DND-41 (cell line): ENCODE data around the gene SLCO4A1.

ENCODE experiments used
- ATAC-seq: fragments of 200-7000 bp; cut with Tn5 transposase; 3 replicates; pipeline ENCODE4 v1.9.1; 2021; ENCODE audit warnings: low read depth; ENCODE audit not compliant: insufficient read depth
- DNase-seq: peaks from one replicate; pipeline ENCODE4 v3.0.0-alpha.2; 2020
- H2AFZ ChIP-seq: 2 replicates; pipeline ENCODE4 v1.6.0; 2012; ENCODE audit warnings: low read depth, low read length
- H3K27ac ChIP-seq: 2 replicates; pipeline ENCODE4 v1.5.1; 2012; ENCODE audit warnings: low read length, inconsistent platforms
- H3K27me3 ChIP-seq: fragments of 200-600 bp; sonication (generic); 2 replicates; pipeline ENCODE4 v1.6.0; 2012; ENCODE audit warnings: low read length, mild to moderate bottlenecking, inconsistent platforms; ENCODE audit not compliant: insufficient read depth, poor library complexity
- H3K36me3 ChIP-seq: 2 replicates; pipeline ENCODE4 v1.5.1; 2012; ENCODE audit warnings: low read length, inconsistent platforms; ENCODE audit not compliant: insufficient read depth
- H3K4me1 ChIP-seq: 2 replicates; pipeline ENCODE4 v1.5.1; 2012; ENCODE audit warnings: mild to moderate bottlenecking, low read length; ENCODE audit not compliant: insufficient read depth
- H3K4me2 ChIP-seq: 2 replicates; pipeline ENCODE4 v1.6.0; 2012; ENCODE audit warnings: mild to moderate bottlenecking, moderate library complexity, low read length, inconsistent platforms; ENCODE audit not compliant: insufficient read depth
- H3K4me3 ChIP-seq, 2 experiments: fragments of 200-600 bp in 1 of 2; shearing (Covaris generic) in 1 of 2; 2 replicates each; pipeline ENCODE4 v1.5.1; 2012 to 2016; ENCODE audit warnings: inconsistent platforms in 2 of 2, low read length in 2 of 2, mild to moderate bottlenecking in 2 of 2, low read depth in 1 of 2, moderate library complexity in 1 of 2
- H3K79me2 ChIP-seq: 2 replicates; pipeline ENCODE4 v1.6.0; 2012; ENCODE audit warnings: low read length, inconsistent platforms; ENCODE audit not compliant: insufficient read depth
- H3K9ac ChIP-seq: 2 replicates; pipeline ENCODE4 v1.6.0; 2012; ENCODE audit warnings: low read depth, mild to moderate bottlenecking, inconsistent platforms, low read length, moderate library complexity
- H3K9me3 ChIP-seq: 2 replicates; pipeline ENCODE4 v1.5.1; 2012; ENCODE audit warnings: low read length, moderate library complexity, mild to moderate bottlenecking, inconsistent platforms; ENCODE audit not compliant: insufficient read depth, severe bottlenecking
- H4K20me1 ChIP-seq: 2 replicates; pipeline ENCODE4 v1.6.0; 2012; ENCODE audit warnings: low read length; ENCODE audit not compliant: insufficient read depth
- CTCF ChIP-seq: IDR thresholded peaks from 2 replicates; pipeline ENCODE4 v1.5.1; 2012; ENCODE audit warnings: borderline replicate concordance, low read length, moderate library complexity, mild to moderate bottlenecking; ENCODE audit not compliant: poor library complexity, severe bottlenecking; ENCODE audit errors: extremely low read depth
- EZH2 ChIP-seq: IDR thresholded peaks from 3 replicates; pipeline ENCODE4 v1.6.1; 2012; ENCODE audit warnings: borderline replicate concordance, low read depth, mild to moderate bottlenecking, moderate library complexity, low read length, inconsistent platforms; ENCODE audit not compliant: severe bottlenecking

SLCO4A1 gene

GRCh38 chr20:62660240-62660615 lies 17.9 kb downstream of the SLCO4A1 start:
- ATAC-seq (no peak), DNase-seq (no peak)
- Histone ChIP-seq H3K27ac (no peak overlapping the region), H3K4me3 (no peak overlapping the region), H3K36me3 (peaks cover 74% of the 10 kb centered on the region), H3K4me2 (no peak overlapping the region), H4K20me1 (peaks cover 78% of the 10 kb centered on the region), H2AFZ (no peak overlapping the region), H3K4me1 (no peaks in the 10 kb centered on the region), H3K9ac (no peak overlapping the region), H3K27me3 (no peaks in the 10 kb centered on the region), H3K79me2 (peaks cover 10% of the 10 kb centered on the region), H3K9me3 (no peaks in the 10 kb centered on the region)
- TF ChIP-seq CTCF, result no peak
- TF ChIP-seq EZH2, result no peak

GRCh38 chr20:62660768-62661167 lies 18.5 kb downstream of the SLCO4A1 start:
- Histone ChIP-seq H4K20me1 (peaks cover 77% of the 10 kb centered on the region), H3K79me2 (peaks cover 5% of the 10 kb centered on the region), H3K27me3 (no peaks in the 10 kb centered on the region), H3K4me3 (no peak overlapping the region), H3K9ac (no peak overlapping the region), H3K9me3 (no peaks in the 10 kb centered on the region), H2AFZ (no peak overlapping the region), H3K4me2 (no peak overlapping the region), H3K27ac (no peak overlapping the region), H3K36me3 (peaks cover 72% of the 10 kb centered on the region), H3K4me1 (no peaks in the 10 kb centered on the region)
- no peak for DNase-seq
- no peak for ATAC-seq
- no peak for TF ChIP-seq EZH2
- TF ChIP-seq CTCF, result no peak

- no peaks in the 10 kb centered on the region for H3K27me3 ChIP-seq
- ATAC-seq, result no peak
- peaks cover 69% of the 10 kb centered on the region for H4K20me1 ChIP-seq
- no peak overlapping the region for H3K4me3 ChIP-seq
- H3K4me2 ChIP-seq, result no peak overlapping the region
- no peaks in the 10 kb centered on the region for H3K9me3 ChIP-seq
- TF ChIP-seq CTCF (no peak), EZH2 (no peak)
- H3K4me1 ChIP-seq, result no peaks in the 10 kb centered on the region
- H3K79me2 ChIP-seq, result no peaks in the 10 kb centered on the region
- no peak overlapping the region for H3K9ac ChIP-seq
- H2AFZ ChIP-seq, result no peak overlapping the region
- H3K36me3 ChIP-seq, result peaks cover 68% of the 10 kb centered on the region
- no peak overlapping the region for H3K27ac ChIP-seq
- DNase-seq, result no peak
Observed at GRCh38 chr20:62661647-62662046, 19.3 kb downstream of the SLCO4A1 start.

- peaks cover 65% of the 10 kb centered on the region for H3K36me3 ChIP-seq
- H3K27ac ChIP-seq, result no peak overlapping the region
- peaks cover 66% of the 10 kb centered on the region for H4K20me1 ChIP-seq
- H3K27me3 ChIP-seq, result no peaks in the 10 kb centered on the region
- H2AFZ ChIP-seq, result no peak overlapping the region
- no peaks in the 10 kb centered on the region for H3K4me1 ChIP-seq
- no peak for ATAC-seq
- no peak for DNase-seq
- no peak overlapping the region for H3K4me2 ChIP-seq
- H3K79me2 ChIP-seq, result no peaks in the 10 kb centered on the region
- no peak for TF ChIP-seq CTCF
- TF ChIP-seq EZH2, result no peak
- H3K9ac ChIP-seq, result no peak overlapping the region
- no peaks in the 10 kb centered on the region for H3K9me3 ChIP-seq
- H3K4me3 ChIP-seq, result no peak overlapping the region
Observed at GRCh38 chr20:62662422-62662821, 20.1 kb downstream of the SLCO4A1 start.
